IMR-90 (cell line): ENCODE measurements around the gene BRD4.

Source experiments
- CEBPB ChIP-seq: IDR thresholded peaks from 2 replicates; pipeline ENCODE4 v1.6.1; 2012; ENCODE audit warnings: low read depth, low read length, improper control_type of control experiment
- FOS ChIP-seq: fragments of 150-350 bp; IDR thresholded peaks from 2 replicates; pipeline ENCODE4 v1.6.1; 2016; ENCODE audit warnings: low read depth, low read length
- MAZ ChIP-seq: IDR thresholded peaks from 2 replicates; pipeline ENCODE4 v1.6.1; 2012; ENCODE audit warnings: low read depth, mild to moderate bottlenecking, low read length, improper control_type of control experiment, moderate library complexity, borderline replicate concordance
- MXI1 ChIP-seq: IDR thresholded peaks from 2 replicates; pipeline ENCODE4 v1.6.1; 2012; ENCODE audit warnings: low read depth, mild to moderate bottlenecking, low read length, moderate library complexity, borderline replicate concordance
- NFE2L2 ChIP-seq: fragments of 150-350 bp; IDR thresholded peaks from 2 replicates; pipeline ENCODE4 v1.6.1; 2016; ENCODE audit warnings: low read depth, mild to moderate bottlenecking, low read length
- POLR2A ChIP-seq: IDR thresholded peaks from 2 replicates; pipeline ENCODE4 v1.6.1; 2012; ENCODE audit warnings: mild to moderate bottlenecking, low read depth, low read length
- RAD21 ChIP-seq: IDR thresholded peaks from 2 replicates; pipeline ENCODE4 v1.6.1; 2012; ENCODE audit warnings: low read length, improper control_type of control experiment
- RCOR1 ChIP-seq: IDR thresholded peaks from 2 replicates; pipeline ENCODE4 v1.6.1; 2012; ENCODE audit warnings: mild to moderate bottlenecking, low read length, improper control_type of control experiment; ENCODE audit not compliant: insufficient replicate concordance
- RFX5 ChIP-seq: IDR thresholded peaks from 2 replicates; pipeline ENCODE4 v1.8.0; 2012; ENCODE audit warnings: low read depth, mild to moderate bottlenecking, low read length, moderate library complexity
- SMC3 ChIP-seq: fragments of 150-350 bp; IDR thresholded peaks from 2 replicates; pipeline ENCODE4 v1.6.1; 2016; ENCODE audit warnings: low read depth, mild to moderate bottlenecking, antibody characterized with exemption, low read length, moderate library complexity
- TF ChIP-seq, protein P1 (sequence below): conservative IDR thresholded peaks from 2 replicates; pipeline ENCODE4 v1.5.1; 2012; ENCODE audit warnings: mild to moderate bottlenecking, low read depth, low read length, improper control_type of control experiment
- TF ChIP-seq, protein P2 (sequence below): fragments of 150-350 bp; IDR thresholded peaks from 2 replicates; pipeline ENCODE4 v1.6.1; 2016; ENCODE audit warnings: low read depth, mild to moderate bottlenecking, low read length, moderate library complexity, borderline replicate concordance
- TF ChIP-seq, protein P3 (sequence below): fragments of 150-350 bp; IDR thresholded peaks from 2 replicates; pipeline ENCODE4 v1.6.1; 2017; ENCODE audit warnings: mild to moderate bottlenecking, antibody characterized with exemption, low read length, low read depth

DNA sequence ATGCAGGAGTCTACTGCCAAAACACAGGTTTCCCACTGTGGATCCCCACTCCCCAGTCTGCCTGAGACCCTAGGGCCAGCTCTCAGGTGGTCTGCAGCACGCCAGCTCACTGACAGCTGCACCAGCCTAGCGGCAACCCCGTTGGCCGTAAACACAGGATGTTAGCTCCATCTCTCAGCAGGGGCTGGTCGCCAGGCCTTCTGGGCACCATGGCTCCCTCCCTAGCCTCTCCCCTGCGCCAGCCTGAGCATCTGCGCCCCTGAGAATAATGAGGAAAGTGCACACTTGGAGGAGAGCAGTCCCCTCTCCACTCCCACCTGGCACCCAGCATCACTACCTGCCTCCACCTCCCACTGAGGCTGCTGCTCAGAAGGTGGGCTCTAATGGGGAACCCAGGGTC, 79.3 kb downstream of the BRD4 start:
- TF ChIP-seq MAZ: no peak
- no peak for TF ChIP-seq RCOR1
- no peak for TF ChIP-seq FOS
- TF ChIP-seq, protein P1, sequence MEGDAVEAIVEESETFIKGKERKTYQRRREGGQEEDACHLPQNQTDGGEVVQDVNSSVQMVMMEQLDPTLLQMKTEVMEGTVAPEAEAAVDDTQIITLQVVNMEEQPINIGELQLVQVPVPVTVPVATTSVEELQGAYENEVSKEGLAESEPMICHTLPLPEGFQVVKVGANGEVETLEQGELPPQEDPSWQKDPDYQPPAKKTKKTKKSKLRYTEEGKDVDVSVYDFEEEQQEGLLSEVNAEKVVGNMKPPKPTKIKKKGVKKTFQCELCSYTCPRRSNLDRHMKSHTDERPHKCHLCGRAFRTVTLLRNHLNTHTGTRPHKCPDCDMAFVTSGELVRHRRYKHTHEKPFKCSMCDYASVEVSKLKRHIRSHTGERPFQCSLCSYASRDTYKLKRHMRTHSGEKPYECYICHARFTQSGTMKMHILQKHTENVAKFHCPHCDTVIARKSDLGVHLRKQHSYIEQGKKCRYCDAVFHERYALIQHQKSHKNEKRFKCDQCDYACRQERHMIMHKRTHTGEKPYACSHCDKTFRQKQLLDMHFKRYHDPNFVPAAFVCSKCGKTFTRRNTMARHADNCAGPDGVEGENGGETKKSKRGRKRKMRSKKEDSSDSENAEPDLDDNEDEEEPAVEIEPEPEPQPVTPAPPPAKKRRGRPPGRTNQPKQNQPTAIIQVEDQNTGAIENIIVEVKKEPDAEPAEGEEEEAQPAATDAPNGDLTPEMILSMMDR: no peak
- no peak for TF ChIP-seq POLR2A
- TF ChIP-seq MXI1: no peak
- no peak for TF ChIP-seq RFX5
- TF ChIP-seq RAD21: no peak
- TF ChIP-seq SMC3: no peak
- TF ChIP-seq, protein P2, sequence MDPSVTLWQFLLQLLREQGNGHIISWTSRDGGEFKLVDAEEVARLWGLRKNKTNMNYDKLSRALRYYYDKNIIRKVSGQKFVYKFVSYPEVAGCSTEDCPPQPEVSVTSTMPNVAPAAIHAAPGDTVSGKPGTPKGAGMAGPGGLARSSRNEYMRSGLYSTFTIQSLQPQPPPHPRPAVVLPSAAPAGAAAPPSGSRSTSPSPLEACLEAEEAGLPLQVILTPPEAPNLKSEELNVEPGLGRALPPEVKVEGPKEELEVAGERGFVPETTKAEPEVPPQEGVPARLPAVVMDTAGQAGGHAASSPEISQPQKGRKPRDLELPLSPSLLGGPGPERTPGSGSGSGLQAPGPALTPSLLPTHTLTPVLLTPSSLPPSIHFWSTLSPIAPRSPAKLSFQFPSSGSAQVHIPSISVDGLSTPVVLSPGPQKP: no peak
- TF ChIP-seq CEBPB: no peak
- no peak for TF ChIP-seq NFE2L2
- TF ChIP-seq, protein P3, sequence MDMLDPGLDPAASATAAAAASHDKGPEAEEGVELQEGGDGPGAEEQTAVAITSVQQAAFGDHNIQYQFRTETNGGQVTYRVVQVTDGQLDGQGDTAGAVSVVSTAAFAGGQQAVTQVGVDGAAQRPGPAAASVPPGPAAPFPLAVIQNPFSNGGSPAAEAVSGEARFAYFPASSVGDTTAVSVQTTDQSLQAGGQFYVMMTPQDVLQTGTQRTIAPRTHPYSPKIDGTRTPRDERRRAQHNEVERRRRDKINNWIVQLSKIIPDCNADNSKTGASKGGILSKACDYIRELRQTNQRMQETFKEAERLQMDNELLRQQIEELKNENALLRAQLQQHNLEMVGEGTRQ: no peak
